SK-N-MC (cell line): ENCODE measurements around the gene ELAVL3.
"Not testable (repeated sequence)": the region's sequence is repeated elsewhere in the genome, so short reads cannot be mapped to it uniquely, and the experiment has no call there.

Experiments
- DNase-seq: peaks from one replicate; pipeline ENCODE4 v3.0.0-alpha.2; 2011; ENCODE audit warnings: low read depth, low spot score
- H3K27ac ChIP-seq: fragments of 200-600 bp; sonication (generic); 2 replicates; pipeline ENCODE4 v1.5.1; 2016; ENCODE audit warnings: mixed run types
- H3K36me3 ChIP-seq: fragments of 200-600 bp; sonication (generic); 2 replicates; pipeline ENCODE4 v1.6.1; 2017; ENCODE audit warnings: antibody characterized with exemption, low read length, mixed read lengths; ENCODE audit not compliant: insufficient read depth
- H3K4me3 ChIP-seq: fragments of 200-600 bp; sonication (generic); 2 replicates; pipeline ENCODE4 v1.5.1; 2016
- H3K9ac ChIP-seq: fragments of 200-600 bp; sonication (generic); 2 replicates; pipeline ENCODE4 v1.8.0; 2017; ENCODE audit warnings: mixed run types, mixed read lengths; ENCODE audit not compliant: insufficient read length
- H3K9me3 ChIP-seq: fragments of 200-600 bp; sonication (generic); 2 replicates; pipeline ENCODE4 v1.6.1; 2017; ENCODE audit warnings: low read depth, mild to moderate bottlenecking, antibody characterized with exemption, low read length, moderate library complexity, mixed read lengths
- EZH2 ChIP-seq: fragments of 200-600 bp; sonication (generic); IDR thresholded peaks from one replicate; pipeline ENCODE4 v1.6.1; 2017; ENCODE audit warnings: antibody characterized with exemption
- FOXP2 ChIP-seq: optimal IDR thresholded peaks from 2 replicates; pipeline ENCODE3; 2011; ENCODE audit warnings: mild to moderate bottlenecking, moderate library complexity; ENCODE audit not compliant: insufficient read depth; ENCODE audit errors: extremely low read length, control extremely low read depth
- POLR2AphosphoS5 ChIP-seq: IDR thresholded peaks from 2 replicates; pipeline ENCODE4 v1.6.1; 2012; ENCODE audit warnings: mild to moderate bottlenecking, low read depth, low read length, borderline replicate concordance

Gene ELAVL3

DNA sequence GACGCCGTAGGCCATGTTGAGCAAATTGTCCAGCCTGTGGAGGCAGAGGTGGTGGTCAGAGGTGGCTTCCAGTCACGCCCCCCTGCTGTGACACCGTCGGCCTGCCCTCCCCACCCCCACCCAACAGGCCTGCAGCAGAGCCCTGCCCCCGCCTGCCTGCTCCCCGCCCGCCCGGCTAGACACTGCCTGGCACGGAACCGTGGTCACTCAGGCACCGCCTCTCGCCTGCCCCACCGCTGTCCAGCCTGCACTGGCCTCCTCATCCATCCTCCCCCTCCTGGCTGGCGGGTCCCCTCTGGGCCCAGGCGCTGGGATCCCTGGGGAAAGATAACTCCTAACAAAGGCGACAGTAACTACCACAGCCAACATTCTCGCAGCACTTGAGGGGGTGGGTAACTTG, 23.7 kb downstream of the ELAVL3 start:
- Histone ChIP-seq H3K36me3 (no peaks in the 10 kb centered on the region), H3K9ac (no peak overlapping the region), H3K27ac (no peak overlapping the region), H3K9me3 (no peaks in the 10 kb centered on the region), H3K4me3 (no peak overlapping the region)
- TF ChIP-seq FOXP2 (no peak), EZH2 (no peak), POLR2AphosphoS5 (no peak)
- no peak for DNase-seq

- H3K27ac ChIP-seq = no peak overlapping the region
- H3K9me3 ChIP-seq = no peaks in the 10 kb centered on the region
- H3K4me3 ChIP-seq = no peak overlapping the region
- TF ChIP-seq EZH2 (no peak), POLR2AphosphoS5 (no peak), FOXP2 (no peak)
- no peak for DNase-seq
- no peak overlapping the region for H3K9ac ChIP-seq
- no peaks in the 10 kb centered on the region for H3K36me3 ChIP-seq
Observed at GRCh38 chr19:11456659-11457058, 24.2 kb downstream of the ELAVL3 start.

DNA sequence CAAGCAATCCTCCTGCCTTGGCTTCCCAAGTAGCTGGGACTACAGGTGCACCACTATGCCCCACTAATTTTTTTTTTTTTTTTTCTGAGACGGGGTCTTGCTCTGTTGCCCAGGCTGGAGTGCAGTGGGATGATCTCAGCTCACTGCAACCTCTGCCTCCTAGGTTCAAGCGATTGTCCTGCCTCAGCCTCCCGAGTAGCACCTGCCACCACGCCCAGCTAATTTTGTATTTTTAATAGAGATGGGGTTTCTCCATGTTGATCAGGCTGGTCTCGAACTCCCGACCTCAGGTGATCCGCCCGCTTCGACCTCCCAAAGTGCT, 25.7 kb downstream of the ELAVL3 start:
- not testable (repeated sequence) for H3K4me3 ChIP-seq

GRCh38 chr19:11453468-11454341, 27.1 kb downstream of the ELAVL3 start:
- TF ChIP-seq POLR2AphosphoS5 = no peak
- DNase-seq = no peak
- Histone ChIP-seq H3K4me3 (no peak overlapping the region), H3K9me3 (no peaks in the 10 kb centered on the region), H3K27ac (no peak overlapping the region), H3K9ac (no peak overlapping the region), H3K36me3 (peaks cover 12% of the 10 kb centered on the region; the same call in 1 of the 2 replicates)

More for the DNA sequence above, 25.7 kb downstream of the ELAVL3 start:
- H3K36me3 ChIP-seq, H3K9me3 ChIP-seq, H3K9ac ChIP-seq, H3K27ac ChIP-seq, DNase-seq: not testable (repeated sequence)

DNA sequence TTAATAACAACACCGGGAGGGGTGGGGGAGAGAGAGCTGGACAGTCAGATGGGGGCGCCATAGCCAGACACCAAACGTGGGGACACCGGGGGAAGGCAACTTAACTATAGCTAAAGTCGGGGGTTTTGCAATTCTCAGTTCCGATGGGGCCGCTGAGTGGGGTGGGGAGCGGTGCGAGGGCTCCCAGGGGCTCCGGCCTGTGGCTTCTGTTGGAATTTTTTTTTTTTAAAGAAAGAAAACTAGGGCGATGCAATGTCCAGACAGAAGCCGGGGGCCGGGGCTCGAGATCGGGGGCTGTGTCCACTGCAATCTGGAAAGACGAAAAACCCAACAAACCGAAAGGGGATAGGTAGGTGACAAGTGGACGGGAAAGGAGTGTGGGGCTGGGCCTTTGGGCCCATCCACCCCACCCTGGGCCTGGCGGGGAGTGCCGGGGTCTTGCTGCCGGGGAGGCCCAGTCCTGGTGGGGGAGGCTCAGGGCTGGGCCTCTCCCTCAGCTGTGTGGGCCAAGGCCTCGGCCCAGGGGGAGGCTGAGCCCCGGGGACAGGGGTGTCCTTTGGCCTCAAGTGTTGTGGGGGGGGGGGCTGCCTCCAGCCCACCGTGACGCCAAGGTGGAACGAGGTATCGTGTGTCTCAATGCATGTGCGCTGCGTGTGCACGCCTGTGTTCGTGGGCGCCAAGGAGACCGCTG, 28.1 kb downstream of the ELAVL3 start:
- Histone ChIP-seq H3K9me3 (no peaks in the 10 kb centered on the region), H3K4me3 (no peak overlapping the region), H3K9ac (peak overlapping the region; percentile 43), H3K27ac (peak overlapping the region; percentile 80), H3K36me3 (peaks cover 20% of the 10 kb centered on the region; the same call in 1 of the 2 replicates)
- no peak for DNase-seq
- no peak for TF ChIP-seq POLR2AphosphoS5
- TF ChIP-seq EZH2 = no peak
- no peak for TF ChIP-seq FOXP2

- peak overlapping the region; percentile 43 for H3K9ac ChIP-seq
- TF ChIP-seq POLR2AphosphoS5 = no peak
- TF ChIP-seq EZH2 = no peak
- TF ChIP-seq FOXP2 = no peak
- no peaks in the 10 kb centered on the region for H3K9me3 ChIP-seq
- no peak overlapping the region for H3K4me3 ChIP-seq
- peaks cover 25% of the 10 kb centered on the region; the same call in 1 of the 2 replicates for H3K36me3 ChIP-seq
- DNase-seq = no peak
- peak overlapping the region; percentile 80 for H3K27ac ChIP-seq
Observed at GRCh38 chr19:11451871-11452619, 28.8 kb downstream of the ELAVL3 start.

GRCh38 chr19:11451327-11451870, 29.4 kb downstream of the ELAVL3 start:
- Histone ChIP-seq H3K9ac (no peak overlapping the region), H3K36me3 (peaks cover 30% of the 10 kb centered on the region; the same call in 1 of the 2 replicates), H3K9me3 (no peaks in the 10 kb centered on the region), H3K27ac (peak overlapping the region; percentile 80), H3K4me3 (no peak overlapping the region)
- TF ChIP-seq EZH2 (no peak), POLR2AphosphoS5 (no peak), FOXP2 (no peak)
- DNase-seq = no peak

GRCh38 chr19:11450570-11451326, 30.1 kb downstream of the ELAVL3 start:
- Histone ChIP-seq H3K4me3 (no peak overlapping the region), H3K9me3 (no peaks in the 10 kb centered on the region), H3K27ac (peak overlapping the region; percentile 80; the same call in 1 of the 2 replicates), H3K9ac (no peak overlapping the region), H3K36me3 (peaks cover 30% of the 10 kb centered on the region; the same call in 1 of the 2 replicates)
- DNase-seq = no peak
- TF ChIP-seq FOXP2 (no peak), POLR2AphosphoS5 (0 out of 2 replicates have a peak, but pooled peaks have one; percentile 6), EZH2 (no peak)
